Uterine smooth muscle cell (primary cell): ENCODE results near the gene CA14. TPM values are rescaled to one million over a fixed set of nuclear protein-coding genes. Genes with fewer than 3 reads are reported as not detected.

Experiments used
- total RNA-seq: library from RNA; depleted of rRNA; stranded (reverse); fragments of >200 nt; gene quantifications from 2 replicates; pipeline ENCODE4 v1.2.3, GENCODE V29; 2014

CA14 gene
- total RNA-seq: 0.11 TPM in 1 of 2 replicates, not detected in the other

DNA sequence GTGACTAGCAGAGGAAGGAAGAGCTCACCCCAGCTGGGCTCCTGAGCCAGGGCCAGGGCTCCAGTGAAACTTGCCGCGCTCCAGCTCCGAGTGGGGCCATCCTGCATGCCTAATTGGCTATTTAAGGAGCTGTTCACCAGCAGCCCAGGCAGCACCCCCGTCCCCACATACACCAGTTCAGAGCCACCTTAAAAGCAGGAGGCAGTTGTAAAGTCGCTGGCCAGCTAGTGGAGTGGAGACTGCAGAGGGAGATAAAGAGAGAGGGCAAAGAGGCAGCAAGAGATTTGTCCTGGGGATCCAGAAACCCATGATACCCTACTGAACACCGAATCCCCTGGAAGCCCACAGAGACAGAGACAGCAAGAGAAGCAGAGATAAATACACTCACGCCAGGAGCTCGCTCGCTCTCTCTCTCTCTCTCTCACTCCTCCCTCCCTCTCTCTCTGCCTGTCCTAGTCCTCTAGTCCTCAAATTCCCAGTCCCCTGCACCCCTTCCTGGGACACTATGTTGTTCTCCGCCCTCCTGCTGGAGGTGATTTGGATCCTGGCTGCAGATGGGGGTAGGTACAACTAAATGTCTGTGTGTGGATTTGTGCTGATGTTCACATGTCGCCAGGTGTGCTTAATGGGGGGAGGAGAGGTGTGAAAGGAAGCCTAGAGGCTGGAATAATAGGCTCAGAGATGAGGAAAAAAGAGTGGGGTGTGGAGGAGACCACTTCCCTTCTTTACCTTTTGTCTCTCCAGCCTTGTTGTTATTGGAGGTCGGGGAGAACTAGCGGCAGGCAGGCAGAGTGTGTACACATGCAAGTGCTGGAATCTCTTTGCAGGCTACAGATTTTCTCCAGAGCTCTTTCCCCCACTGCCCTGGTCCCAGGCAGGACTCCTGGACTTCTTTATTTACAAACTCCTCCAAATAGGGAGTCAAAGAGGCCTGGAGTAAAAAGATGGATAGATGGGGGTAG lies at the start of gene CA14:
Gene CA14 (plus strand): TSS at position 151 of the 962 bp plus-strand sequence. CDS start 355 bp downstream, at position 506.

DNA sequence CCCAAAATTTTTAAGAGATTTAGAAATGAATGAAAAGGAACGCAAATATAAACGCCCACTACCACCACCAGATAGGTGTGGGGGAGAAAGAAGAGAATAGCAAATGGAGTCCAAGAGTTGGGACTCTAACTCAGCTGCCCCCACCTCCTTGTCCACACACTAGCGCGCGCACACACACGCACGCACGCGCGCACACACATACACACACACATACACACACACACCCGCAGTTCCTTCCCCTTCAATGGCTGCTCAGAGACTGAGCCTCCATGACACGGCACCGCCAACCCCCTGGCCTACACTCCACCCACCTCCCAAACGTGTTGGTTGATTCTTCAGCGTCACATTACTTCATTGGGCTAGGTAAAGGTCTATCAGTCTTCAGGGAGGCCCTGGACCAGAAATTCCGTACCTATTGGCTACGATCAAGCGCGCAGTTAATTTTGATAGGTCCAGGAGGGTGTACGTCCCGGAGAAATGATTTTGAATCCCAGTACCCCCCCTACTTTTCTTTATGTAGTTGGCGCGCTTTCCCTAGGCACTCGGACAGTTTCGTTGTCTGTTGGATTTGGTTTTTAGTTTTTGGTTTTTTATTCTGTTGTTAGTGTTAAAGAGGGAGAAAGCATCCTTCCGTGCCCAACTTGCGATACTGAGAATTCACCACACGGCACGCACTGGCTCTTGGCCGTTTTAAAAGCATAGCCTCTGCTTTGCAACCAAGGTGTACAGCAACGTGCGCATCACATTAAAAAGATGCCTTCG lies 21.5 kb upstream of the CA14 start, which contains the start of gene ANP32E:
Gene ANP32E (minus strand): TSS at position 261 of the 762 bp plus-strand sequence. CDS start 326 bp downstream, outside the sequence.

DNA sequence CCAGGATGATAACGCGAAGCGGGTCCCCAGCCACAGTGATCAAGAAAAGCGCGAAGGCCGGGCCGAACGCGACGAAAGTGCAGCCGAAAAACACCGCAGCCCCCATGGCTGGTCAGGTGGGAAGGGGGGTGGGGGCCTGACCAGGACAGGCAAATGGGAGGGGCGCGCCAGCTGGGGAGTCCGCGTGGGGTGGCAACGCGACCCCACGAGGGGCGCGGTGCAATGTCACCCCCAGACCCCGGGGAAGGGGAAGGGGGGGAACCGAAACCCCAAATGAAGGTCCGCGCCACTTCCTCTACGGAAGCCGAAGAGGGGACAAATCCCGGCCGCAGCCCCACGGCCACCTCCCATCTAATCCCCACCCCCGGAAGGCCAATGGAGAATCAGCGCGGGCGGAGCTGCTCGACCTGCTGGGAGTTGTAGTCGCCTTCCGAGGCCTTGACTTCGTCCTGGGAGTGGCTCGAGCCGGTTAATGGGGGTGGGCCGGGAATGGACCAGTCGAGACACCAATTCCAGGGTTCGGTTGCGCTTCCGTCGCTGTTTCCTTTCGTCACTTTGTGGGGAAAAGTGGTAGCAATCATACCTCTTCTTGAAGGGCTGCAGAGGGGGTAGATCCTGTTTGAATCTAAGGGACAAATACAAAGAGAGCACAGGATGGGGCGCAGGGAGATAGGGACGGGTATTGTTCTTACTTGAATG lies 11.3 kb downstream of the CA14 start, which contains the start of gene APH1A:
Gene APH1A (minus strand): TSS at position 312 of the 699 bp plus-strand sequence. CDS start 206 bp downstream, at position 106.

DNA sequence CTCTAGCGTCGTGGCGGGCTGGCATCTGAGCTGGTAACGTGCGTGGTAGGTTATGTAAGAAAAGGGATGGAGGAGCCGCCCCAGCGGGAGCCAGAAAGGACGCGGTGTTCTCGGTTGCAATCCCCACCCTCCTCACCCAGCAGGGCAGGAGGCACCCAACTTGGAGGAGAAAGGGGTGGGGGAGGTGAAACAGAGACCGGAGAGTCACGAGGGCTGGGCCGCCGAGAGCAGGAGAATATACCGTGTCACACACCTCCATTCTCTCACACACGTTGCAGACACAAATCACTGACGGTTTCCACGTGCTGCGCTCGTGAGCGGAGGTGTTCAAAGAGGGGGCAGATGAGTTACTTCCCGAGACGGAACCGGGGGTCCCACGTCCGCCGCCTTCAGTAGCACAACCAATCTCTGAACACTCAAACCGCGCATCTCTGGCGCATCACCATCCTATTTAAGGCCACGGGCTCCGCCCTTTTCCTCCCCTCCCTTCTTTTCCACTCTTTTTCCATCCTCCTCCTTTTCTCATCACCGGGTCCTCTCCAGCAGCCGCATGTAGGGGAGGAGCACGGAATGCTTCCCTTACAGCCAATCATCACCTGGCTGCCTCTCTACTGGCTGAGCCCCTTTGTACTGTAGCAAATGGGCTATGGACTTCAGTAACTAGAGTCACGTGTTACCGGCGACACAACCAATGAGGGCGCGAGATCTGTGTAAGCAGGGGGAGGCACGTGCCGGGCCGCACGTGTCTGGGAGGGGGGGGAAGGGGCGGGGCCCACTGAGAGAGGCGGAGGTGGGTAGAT lies 24.4 kb downstream of the CA14 start, which contains the start of gene CIART:
Gene CIART (plus strand): TSS at position 797 of the 800 bp plus-strand sequence. CDS start 714 bp downstream, outside the sequence.

DNA sequence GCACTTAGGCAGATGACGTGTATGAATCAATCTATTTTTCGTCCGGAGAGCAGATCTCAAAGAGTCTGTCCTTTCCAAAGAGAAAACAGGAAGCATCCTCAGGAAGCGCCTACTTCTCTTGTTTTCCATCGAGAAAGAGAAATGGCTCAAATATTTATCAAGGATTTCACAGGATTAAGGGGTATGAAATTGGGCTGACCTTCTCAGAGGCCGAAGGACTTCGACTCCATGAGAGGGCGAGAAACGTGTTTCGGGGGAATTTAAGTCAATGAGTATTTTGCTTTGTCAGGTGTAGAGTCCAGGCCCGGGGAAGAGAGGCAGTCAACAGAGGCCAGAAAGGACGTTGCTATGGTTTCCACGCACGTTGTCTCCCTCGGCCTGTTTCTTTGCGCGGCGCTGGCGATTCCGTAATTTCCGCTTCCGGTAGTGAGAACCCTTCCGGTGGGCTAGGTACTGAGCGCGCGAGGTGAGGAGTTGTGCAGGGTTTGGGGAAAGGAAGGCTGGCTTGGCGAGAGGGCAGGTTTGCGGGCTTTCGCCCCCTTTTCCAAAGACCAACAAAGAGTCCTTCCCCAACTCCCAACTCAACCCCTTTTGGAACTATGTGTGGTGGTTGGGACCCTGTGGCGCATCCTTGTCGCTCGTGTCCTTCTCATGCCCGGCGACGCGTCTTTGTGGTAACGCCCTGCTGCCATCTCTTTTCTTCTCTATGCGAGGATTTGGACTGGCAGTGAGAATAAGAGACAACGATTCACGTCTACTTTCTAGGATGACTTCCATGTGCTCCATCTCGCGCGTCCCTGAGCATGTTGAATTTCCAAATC lies 36.1 kb downstream of the CA14 start, which contains the start of gene MRPS21:
Gene MRPS21 (plus strand): TSS at position 429 of the 821 bp plus-strand sequence. CDS start 506 bp downstream, outside the sequence.

Other genes starting within 250 kb of the CA14 start
- gene OTUD7B, start 247.0 kb upstream of the CA14 start, total RNA-seq: 22.7 and 26.1 TPM in 2 replicates
- 40.5 and 44.0 TPM in 2 replicates for gene VPS45, start 190.0 kb upstream of the CA14 start, total RNA-seq
- 66.5 and 69.4 TPM in 2 replicates for gene PLEKHO1, start 107.9 kb upstream of the CA14 start, total RNA-seq
- 30.7 and 59.3 TPM in 2 replicates for gene ANP32E, start 21.7 kb upstream of the CA14 start, total RNA-seq
- gene APH1A, start 11.2 kb downstream of the CA14 start, total RNA-seq: 84.4 and 94.4 TPM in 2 replicates
- 10.3 and 20.5 TPM in 2 replicates for gene C1orf54, start 15.0 kb downstream of the CA14 start, total RNA-seq
- gene CIART, start 24.8 kb downstream of the CA14 start, total RNA-seq: 8.0 and 12.4 TPM in 2 replicates
- gene MRPS21, start 36.1 kb downstream of the CA14 start, total RNA-seq: 51.4 and 56.4 TPM in 2 replicates
- gene PRPF3, start 63.8 kb downstream of the CA14 start, total RNA-seq: 44.5 and 58.0 TPM in 2 replicates
- gene RPRD2, start 106.4 kb downstream of the CA14 start, total RNA-seq: 6.9 and 8.2 TPM in 2 replicates
- 14.4 and 19.7 TPM in 2 replicates for gene TARS2, start 229.6 kb downstream of the CA14 start, total RNA-seq